ENCODE results near the gene GLB1L2.

Gene GLB1L2

DNA sequence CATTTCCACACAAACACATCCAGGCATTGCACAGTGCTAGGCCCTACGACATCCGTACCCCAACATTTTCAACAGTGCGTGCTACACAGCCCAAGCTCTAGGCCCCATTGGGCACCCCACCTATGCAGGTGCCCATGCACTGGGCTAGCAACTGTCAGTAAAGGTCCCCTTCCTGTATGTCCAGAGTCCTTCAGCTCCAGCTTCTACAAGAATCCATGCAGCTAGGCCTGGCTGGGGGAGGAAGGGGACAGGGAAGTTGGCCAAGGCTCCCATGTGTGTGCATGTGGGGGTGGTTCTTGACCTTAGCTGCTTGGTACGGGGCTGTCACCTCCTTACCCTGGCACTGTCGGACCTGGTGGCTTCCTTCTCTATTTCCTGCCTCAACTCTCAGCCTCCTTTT lies 79.0 kb downstream of the GLB1L2 start:
- no peak overlapping the region for H3K27ac ChIP-seq (replicated peaks)
- TF ChIP-seq GABPA (IDR thresholded peaks at IDR 0.05; ENCODE audit: low read depth): no peak
- TF ChIP-seq, protein P1, sequence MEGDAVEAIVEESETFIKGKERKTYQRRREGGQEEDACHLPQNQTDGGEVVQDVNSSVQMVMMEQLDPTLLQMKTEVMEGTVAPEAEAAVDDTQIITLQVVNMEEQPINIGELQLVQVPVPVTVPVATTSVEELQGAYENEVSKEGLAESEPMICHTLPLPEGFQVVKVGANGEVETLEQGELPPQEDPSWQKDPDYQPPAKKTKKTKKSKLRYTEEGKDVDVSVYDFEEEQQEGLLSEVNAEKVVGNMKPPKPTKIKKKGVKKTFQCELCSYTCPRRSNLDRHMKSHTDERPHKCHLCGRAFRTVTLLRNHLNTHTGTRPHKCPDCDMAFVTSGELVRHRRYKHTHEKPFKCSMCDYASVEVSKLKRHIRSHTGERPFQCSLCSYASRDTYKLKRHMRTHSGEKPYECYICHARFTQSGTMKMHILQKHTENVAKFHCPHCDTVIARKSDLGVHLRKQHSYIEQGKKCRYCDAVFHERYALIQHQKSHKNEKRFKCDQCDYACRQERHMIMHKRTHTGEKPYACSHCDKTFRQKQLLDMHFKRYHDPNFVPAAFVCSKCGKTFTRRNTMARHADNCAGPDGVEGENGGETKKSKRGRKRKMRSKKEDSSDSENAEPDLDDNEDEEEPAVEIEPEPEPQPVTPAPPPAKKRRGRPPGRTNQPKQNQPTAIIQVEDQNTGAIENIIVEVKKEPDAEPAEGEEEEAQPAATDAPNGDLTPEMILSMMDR (IDR thresholded peaks at IDR 0.05; ENCODE audit: insufficient read depth, low read length): no peak
- TF ChIP-seq, protein P2, sequence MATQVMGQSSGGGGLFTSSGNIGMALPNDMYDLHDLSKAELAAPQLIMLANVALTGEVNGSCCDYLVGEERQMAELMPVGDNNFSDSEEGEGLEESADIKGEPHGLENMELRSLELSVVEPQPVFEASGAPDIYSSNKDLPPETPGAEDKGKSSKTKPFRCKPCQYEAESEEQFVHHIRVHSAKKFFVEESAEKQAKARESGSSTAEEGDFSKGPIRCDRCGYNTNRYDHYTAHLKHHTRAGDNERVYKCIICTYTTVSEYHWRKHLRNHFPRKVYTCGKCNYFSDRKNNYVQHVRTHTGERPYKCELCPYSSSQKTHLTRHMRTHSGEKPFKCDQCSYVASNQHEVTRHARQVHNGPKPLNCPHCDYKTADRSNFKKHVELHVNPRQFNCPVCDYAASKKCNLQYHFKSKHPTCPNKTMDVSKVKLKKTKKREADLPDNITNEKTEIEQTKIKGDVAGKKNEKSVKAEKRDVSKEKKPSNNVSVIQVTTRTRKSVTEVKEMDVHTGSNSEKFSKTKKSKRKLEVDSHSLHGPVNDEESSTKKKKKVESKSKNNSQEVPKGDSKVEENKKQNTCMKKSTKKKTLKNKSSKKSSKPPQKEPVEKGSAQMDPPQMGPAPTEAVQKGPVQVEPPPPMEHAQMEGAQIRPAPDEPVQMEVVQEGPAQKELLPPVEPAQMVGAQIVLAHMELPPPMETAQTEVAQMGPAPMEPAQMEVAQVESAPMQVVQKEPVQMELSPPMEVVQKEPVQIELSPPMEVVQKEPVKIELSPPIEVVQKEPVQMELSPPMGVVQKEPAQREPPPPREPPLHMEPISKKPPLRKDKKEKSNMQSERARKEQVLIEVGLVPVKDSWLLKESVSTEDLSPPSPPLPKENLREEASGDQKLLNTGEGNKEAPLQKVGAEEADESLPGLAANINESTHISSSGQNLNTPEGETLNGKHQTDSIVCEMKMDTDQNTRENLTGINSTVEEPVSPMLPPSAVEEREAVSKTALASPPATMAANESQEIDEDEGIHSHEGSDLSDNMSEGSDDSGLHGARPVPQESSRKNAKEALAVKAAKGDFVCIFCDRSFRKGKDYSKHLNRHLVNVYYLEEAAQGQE (IDR thresholded peaks at IDR 0.05; ENCODE audit: insufficient replicate concordance, low read depth): no peak
- no peak for TF ChIP-seq SPI1 (IDR thresholded peaks at IDR 0.05; ENCODE audit: borderline replicate concordance, low read depth)
- no peak for TF ChIP-seq POLR2AphosphoS5 (IDR thresholded peaks at IDR 0.05; ENCODE audit: low read depth)
- no peak for DNase-seq (ENCODE audit: low read depth in 1 of 2, low spot score in 1 of 2)
- peaks cover 29% of the 10 kb centered on the region for H3K27me3 ChIP-seq (ENCODE audit: insufficient read depth, poor library complexity, severe bottlenecking)
- H3K4me3 ChIP-seq (replicated peaks; ENCODE audit: insufficient read depth, low read length): no peak overlapping the region

DNA sequence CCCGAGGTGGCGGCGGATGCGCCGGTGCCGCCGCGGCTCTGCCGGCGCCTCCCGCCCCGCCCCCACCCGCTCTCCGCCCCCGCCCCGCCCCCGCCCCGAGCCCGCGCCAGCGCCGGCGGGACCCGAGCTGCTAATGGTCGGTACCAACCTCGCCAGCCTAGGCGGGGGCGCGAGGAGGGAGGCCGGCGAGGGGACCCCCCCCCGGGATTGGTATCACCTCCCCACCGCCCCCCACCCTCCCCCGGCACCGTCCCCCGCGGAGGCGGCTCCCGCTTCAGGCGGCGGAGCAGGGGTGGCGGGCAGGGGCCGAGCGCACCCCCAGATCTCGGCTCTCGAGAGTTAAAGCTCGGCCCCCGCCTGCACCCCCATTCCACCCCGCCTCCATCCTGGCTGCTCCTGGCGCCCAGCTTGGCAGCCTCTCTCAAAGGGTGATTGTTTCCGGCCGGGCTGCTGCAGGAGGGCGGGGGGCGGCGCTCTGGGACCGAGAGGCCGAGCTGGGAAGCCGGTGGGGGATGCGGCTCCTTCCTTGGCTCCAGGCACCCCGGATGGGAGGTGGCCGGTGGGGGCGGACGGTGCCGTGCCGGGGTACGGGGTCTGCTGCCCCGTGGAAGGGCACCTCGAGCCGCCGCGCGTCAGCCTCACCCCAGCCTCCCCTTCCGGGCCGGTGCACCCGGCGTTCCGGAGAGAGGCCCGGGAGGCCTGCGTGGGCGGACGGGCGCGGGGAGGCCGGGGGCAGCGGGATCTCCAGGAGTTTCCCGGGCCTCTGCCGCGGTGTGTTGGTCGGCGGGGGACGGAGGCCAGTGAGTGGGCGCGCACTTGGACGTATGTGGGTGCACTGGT lies 80.6 kb downstream of the GLB1L2 start, which contains the start of gene B3GAT1:
TSS of gene B3GAT1 (minus strand) at position 40 of the 840 bp plus-strand sequence. CDS start 24,583 bp downstream, outside the sequence.
- H3K27ac ChIP-seq (replicated peaks): no peak within 1 kb of the TSS
- H3K4me3 ChIP-seq (replicated peaks; ENCODE audit: insufficient read depth, low read length): no peak within 1 kb of the TSS
- no peak for DNase-seq (ENCODE audit: low read depth in 1 of 2, low spot score in 1 of 2)
- peaks cover 31% of the 10 kb centered on the region for H3K27me3 ChIP-seq (ENCODE audit: insufficient read depth, poor library complexity, severe bottlenecking)
- TF ChIP-seq, protein P2 (IDR thresholded peaks at IDR 0.05; ENCODE audit: insufficient replicate concordance, low read depth): no peak
- TF ChIP-seq GABPA (IDR thresholded peaks at IDR 0.05; ENCODE audit: low read depth) (no peak), SPI1 (IDR thresholded peaks at IDR 0.05; ENCODE audit: borderline replicate concordance, low read depth) (no peak), POLR2AphosphoS5 (IDR thresholded peaks at IDR 0.05; ENCODE audit: low read depth) (no peak)
- TF ChIP-seq, protein P1 (IDR thresholded peaks at IDR 0.05; ENCODE audit: insufficient read depth, low read length): no peak

DNA sequence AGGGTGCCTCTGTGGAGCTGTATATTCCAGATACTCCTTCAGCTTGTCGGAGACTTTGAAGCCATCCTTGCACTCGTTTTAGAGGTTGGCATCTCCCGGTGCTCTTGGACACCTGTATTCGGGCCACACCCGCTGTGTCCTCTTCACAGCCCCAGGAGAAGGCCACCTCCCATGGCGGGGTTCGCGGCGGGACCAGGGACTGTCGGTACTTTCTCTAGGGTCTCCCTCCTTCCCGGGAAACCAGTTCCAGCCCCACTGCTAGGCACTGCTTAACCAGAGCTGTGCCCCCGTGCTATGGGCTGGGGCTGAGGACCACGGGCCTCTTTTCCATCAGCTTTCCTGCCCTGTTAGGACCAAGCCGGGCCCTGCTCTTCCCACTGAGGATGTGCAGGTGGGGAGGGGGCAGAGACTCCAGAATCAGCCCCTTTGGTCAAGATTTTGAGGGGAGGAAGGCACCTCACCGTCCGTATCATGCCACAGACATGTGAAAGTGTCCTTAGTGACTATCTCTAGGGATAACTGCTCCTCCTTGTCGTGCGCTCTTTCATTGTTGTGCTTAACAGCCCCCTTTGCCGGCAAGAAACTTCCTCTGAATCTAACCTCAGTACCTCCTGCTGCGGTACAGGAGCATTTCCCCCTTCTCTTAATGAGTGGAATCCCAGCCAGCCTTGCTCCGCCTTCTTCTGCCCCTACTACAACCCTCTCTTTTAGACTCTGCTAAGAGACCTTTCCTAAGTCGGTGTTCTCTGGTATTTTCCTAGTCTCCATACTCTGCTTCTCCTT lies 81.4 kb downstream of the GLB1L2 start:
- Histone ChIP-seq H3K27ac (replicated peaks) (no peak overlapping the region), H3K27me3 (ENCODE audit: insufficient read depth, poor library complexity, severe bottlenecking) (peaks cover 31% of the 10 kb centered on the region), H3K4me3 (replicated peaks; ENCODE audit: insufficient read depth, low read length) (no peak overlapping the region)
- no peak for DNase-seq (ENCODE audit: low read depth in 1 of 2, low spot score in 1 of 2)
- TF ChIP-seq POLR2AphosphoS5 (IDR thresholded peaks at IDR 0.05; ENCODE audit: low read depth) (no peak), SPI1 (IDR thresholded peaks at IDR 0.05; ENCODE audit: borderline replicate concordance, low read depth) (no peak), GABPA (IDR thresholded peaks at IDR 0.05; ENCODE audit: low read depth) (no peak)
- TF ChIP-seq, protein P1 (IDR thresholded peaks at IDR 0.05; ENCODE audit: insufficient read depth, low read length): no peak
- TF ChIP-seq, protein P2 (IDR thresholded peaks at IDR 0.05; ENCODE audit: insufficient replicate concordance, low read depth): no peak
